HepG2 (cell line): Measurements from ENCODE around the gene GPR143. TPM values are rescaled to one million over a fixed set of nuclear protein-coding genes. Genes with fewer than 3 reads are reported as not detected.
A peak's percentile ranks its signal among the peaks of the same experiment; 100 is the strongest.

Experiments
- ATAC-seq: fragments of 200-7000 bp; cut with Tn5 transposase; 3 replicates; pipeline ENCODE4 v1.9.1; 2020; ENCODE audit warnings: mild to moderate bottlenecking, moderate library complexity
- BruUV-seq: library from RNA; stranded (reverse); fragments of 400-500 nt; replicated peaks from 2 replicates; lab custom pipeline; 2021; lab: Mats Ljungman, UMichigan
- CTCF ChIA-PET: fragments of 300-600 bp; formaldehyde crosslinking; extraction: SDS; loops from one replicate; lab custom pipeline; 2021; ENCODE audit warnings: low total read pairs, inconsistent platforms, low intra/inter-chr PET ratio; lab: Yijun Ruan, JAX
- POLR2A ChIA-PET: fragments of 350-600 bp; sonication (Branson Sonifier 250); formaldehyde crosslinking; loops from one replicate; lab custom pipeline; 2020; ENCODE audit warnings: antibody characterized with exemption, inconsistent platforms; lab: Yijun Ruan, JAX
- DNase-seq: peaks from one replicate; pipeline ENCODE4 v3.0.0-alpha.2; 2015; ENCODE audit warnings: low spot score
- FAIRE-seq: peaks from 3 replicates; lab custom pipeline; 2011; peaks lifted over from hg19 to GRCh38; lab: Jason Lieb, UNC
- H2AFZ ChIP-seq: one replicate; pipeline ENCODE4 v1.6.1; 2011; ENCODE audit warnings: low read length, inconsistent platforms
- H3K27ac ChIP-seq: fragments of 300-600 bp; 3 replicates; pipeline ENCODE4 v1.8.0; 2011; ENCODE audit warnings: mixed run types, mild to moderate bottlenecking, mixed read lengths, low read length, inconsistent platforms; ENCODE audit not compliant: insufficient read depth; ENCODE audit errors: extremely low read length
- H3K27me3 ChIP-seq, 2 experiments: fragments of 200-600 bp in 1 of 2; 2 replicates in 1 of 2; 3 replicates in 1 of 2; pipeline versions ENCODE4 v1.6.0 to v1.8.0; 2011; ENCODE audit warnings: low read length in 2 of 2, mild to moderate bottlenecking in 2 of 2, moderate library complexity in 2 of 2, inconsistent platforms in 1 of 2; ENCODE audit not compliant: insufficient read depth in 2 of 2, control insufficient read depth in 1 of 2
- H3K36me3 ChIP-seq, 2 experiments: fragments of 200-600 bp in 1 of 2; replicated peaks in 1 of 2; 2 replicates in 1 of 2; 3 replicates in 1 of 2; pipeline versions ENCODE4 v1.5.1 to v1.8.0; 2011; ENCODE audit warnings: low read length in 2 of 2, inconsistent platforms in 1 of 2; ENCODE audit not compliant: insufficient read depth in 2 of 2, control insufficient read depth in 1 of 2
- H3K4me1 ChIP-seq: 2 replicates; pipeline ENCODE4 v1.5.1; 2012; ENCODE audit warnings: low read length, inconsistent platforms; ENCODE audit not compliant: insufficient read depth
- H3K4me2 ChIP-seq: 2 replicates; pipeline ENCODE4 v1.6.0; 2011; ENCODE audit warnings: low read depth, low read length, inconsistent platforms
- H3K4me3 ChIP-seq, 3 experiments: fragments of 200-600 bp in 1 of 3; sonication (generic), shearing (Covaris generic) in 1 of 3; replicated peaks in 1 of 3; 2 replicates each; pipeline ENCODE4 v1.5.1; 2011 to 2016; ENCODE audit warnings: low read length in 3 of 3, inconsistent platforms in 2 of 3, low read depth in 2 of 3, mild to moderate bottlenecking in 2 of 3, control low read depth in 1 of 3, mixed read lengths in 1 of 3; ENCODE audit not compliant: insufficient read depth in 1 of 3
- H3K79me2 ChIP-seq: one replicate; pipeline ENCODE4 v1.6.1; 2011; ENCODE audit warnings: low read length, inconsistent platforms; ENCODE audit not compliant: insufficient read depth
- H3K9ac ChIP-seq: 2 replicates; pipeline ENCODE4 v1.6.0; 2011; ENCODE audit warnings: mild to moderate bottlenecking, low read depth, low read length, inconsistent platforms; ENCODE audit not compliant: insufficient read depth
- H3K9me3 ChIP-seq: 2 replicates; pipeline ENCODE4 v1.5.1; 2012; ENCODE audit warnings: mild to moderate bottlenecking, low read length
- H4K20me1 ChIP-seq: 2 replicates; pipeline ENCODE4 v1.6.0; 2011; ENCODE audit warnings: inconsistent platforms, mild to moderate bottlenecking, low read length, moderate library complexity; ENCODE audit not compliant: insufficient read depth
- DBP ChIP-seq: sonication (generic); formaldehyde crosslinking; IDR thresholded peaks from 2 replicates; pipeline ENCODE4 v1.4.0; 2020; ENCODE audit warnings: missing genetic modification reagents; ENCODE audit errors: not compliant biosample characterization
- HNRNPL ChIP-seq: fragments of 200-400 bp; formaldehyde crosslinking; IDR thresholded peaks from 2 replicates; pipeline ENCODE4 v1.6.1; 2017; ENCODE audit warnings: mild to moderate bottlenecking, low read depth, low read length
- HOMEZ ChIP-seq: IDR thresholded peaks from 2 replicates; pipeline ENCODE4 v1.6.1; 2016; ENCODE audit warnings: low read depth
- NFYB ChIP-seq: sonication (generic); formaldehyde crosslinking; IDR thresholded peaks from 2 replicates; pipeline ENCODE4 v1.4.0; 2020; ENCODE audit warnings: missing genetic modification reagents
- NR2C2 ChIP-seq: sonication (generic); formaldehyde crosslinking; IDR thresholded peaks from 2 replicates; pipeline ENCODE4 v1.4.0; 2020; ENCODE audit warnings: missing genetic modification reagents, mild to moderate bottlenecking, moderate library complexity, borderline replicate concordance
- REL ChIP-seq: sonication (generic); formaldehyde crosslinking; conservative IDR thresholded peaks from 2 replicates; pipeline ENCODE4 v1.8.0; 2022; ENCODE audit warnings: mild to moderate bottlenecking, missing genetic modification reagents, moderate library complexity
- ZFP41 ChIP-seq: sonication (generic); formaldehyde crosslinking; IDR thresholded peaks from 2 replicates; pipeline ENCODE4 v1.4.0; 2020; ENCODE audit warnings: mild to moderate bottlenecking, missing genetic modification reagents, borderline replicate concordance
- ZNF569 ChIP-seq: sonication (generic); formaldehyde crosslinking; IDR thresholded peaks from 2 replicates; pipeline ENCODE4 v1.5.0; 2020; ENCODE audit warnings: mild to moderate bottlenecking, missing genetic modification reagents, moderate library complexity, borderline replicate concordance
- ZNF644 ChIP-seq: IDR thresholded peaks from 2 replicates; pipeline ENCODE4 v1.6.1; 2016; ENCODE audit warnings: low read depth
- ZNF749 ChIP-seq: sonication (generic); formaldehyde crosslinking; IDR thresholded peaks from 2 replicates; pipeline ENCODE4 v1.8.0; 2022; ENCODE audit warnings: mild to moderate bottlenecking, missing genetic modification reagents, moderate library complexity, borderline replicate concordance
- ZNF768 ChIP-seq: sonication (generic); formaldehyde crosslinking; IDR thresholded peaks from 2 replicates; pipeline ENCODE4 v1.4.0; 2020; ENCODE audit warnings: missing genetic modification reagents
- WGBS: methylation state at CpG from one replicate; pipeline ENCODE4 v1.1.6; 2017; ENCODE audit warnings: low lambda C conversion rate; 5-methylcytosine and 5-hydroxymethylcytosine counted together
- in situ Hi-C: cut with HindIII; loops from 2 replicates; pipeline ENCODE4 v1.10.0; 2017; ENCODE audit warnings: low pct_unique_long_range_greater_than_20kb; ENCODE audit not compliant: extremely low pct_ligation_motif_present
- intact Hi-C: fragments of 100-400 bp; cut with micrococcal nuclease; formaldehyde crosslinking; loops from one replicate; pipeline ENCODE4 v1.10.0; 2022; ENCODE audit not compliant: unreplicated experiment
- polyA plus RNA-seq, 8 experiments: library from polyadenylated mRNA; depleted of rRNA in 3 of 8; stranded (reverse) in 7 of 8; unstranded in 1 of 8; fragments of >200 nt; fragmentation: Illumina TruSeq in 4 of 8; extraction: Trizol in 4 of 8; gene quantifications; 2 replicates each; pipeline versions ENCODE4 v1.2.1 to v1.2.3, GENCODE V29; 2011 to 2016; ENCODE audit warnings: low read depth in 4 of 8, missing spikeins in 1 of 8, mixed read lengths in 1 of 8; ENCODE audit not compliant: insufficient read depth in 1 of 8
- total RNA-seq, 5 experiments: library from RNA; depleted of rRNA; stranded (reverse); fragments of >200 nt; fragmentation: Illumina TruSeq; extraction: Trizol; gene quantifications; 2 replicates each; pipeline ENCODE4 v1.2.3, GENCODE V29; 2016; ENCODE audit warnings: low read depth in 1 of 5
- TF ChIP-seq, protein P1 (sequence below): sonication (generic); formaldehyde crosslinking; IDR thresholded peaks from 2 replicates; pipeline ENCODE4 v1.4.0; 2020; ENCODE audit warnings: mild to moderate bottlenecking, missing genetic modification reagents, borderline replicate concordance
- TF ChIP-seq, protein P2 (sequence below): sonication (generic); formaldehyde crosslinking; IDR thresholded peaks from 2 replicates; pipeline ENCODE4 v1.4.0; 2020; ENCODE audit warnings: missing genetic modification reagents

The GPR143 gene
- total and polyA plus RNA-seq, 2 of the 13 experiments (the other 11 are each of a cell fraction or from before 2014, with no cell fraction given), result 0.30 to 0.89 TPM

DNA sequence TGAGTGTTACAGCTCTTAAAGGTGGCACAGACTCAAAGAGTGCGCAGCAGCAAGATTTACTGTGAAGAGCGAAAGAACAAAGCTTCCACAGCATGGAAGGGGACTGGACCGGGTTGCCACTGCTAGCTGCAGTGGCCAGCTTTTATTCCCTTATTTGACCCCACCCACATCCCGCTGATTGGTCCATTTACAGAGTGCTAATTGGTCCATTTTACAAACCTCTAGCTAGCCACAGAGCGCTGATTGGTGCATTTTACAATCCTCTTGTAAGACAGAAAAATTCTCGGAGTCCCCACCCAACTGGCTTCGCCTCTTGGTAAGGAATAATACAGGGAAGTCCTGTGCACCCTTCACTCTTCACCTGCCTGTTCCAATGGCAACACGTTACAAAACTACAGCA is 18.7 kb upstream of the GPR143 start:
- Histone ChIP-seq H3K79me2 (peaks cover 11% of the 10 kb centered on the region), H3K4me2 (no peak overlapping the region), H3K36me3 (no peaks in the 10 kb centered on the region), H3K4me3 (no peak overlapping the region), H3K4me1 (peaks cover 17% of the 10 kb centered on the region), H4K20me1 (no peaks in the 10 kb centered on the region), H3K27me3 (no peaks in the 10 kb centered on the region; a peak in 1 of 5 replicates), H3K27ac (no peak overlapping the region), H2AFZ (no peak overlapping the region), H3K9me3 (no peaks in the 10 kb centered on the region), H3K9ac (no peak overlapping the region)
- WGBS, result 97% methylated on average over 6 of the region's 8 CpGs
- no peak for DNase-seq
- BruUV-seq, result no TSS peak
- ATAC-seq, result no peak
- intact Hi-C loops (no loop called here), in situ Hi-C loops (no loop called here)
- no peak for FAIRE-seq
- ChIA-PET CTCF (no interaction called here), POLR2A (no interaction called here)
- TF ChIP-seq NFYB (CRISPR knock-in tag) (peak; percentile 32; the same call in 1 of the 2 replicates), HOMEZ (CRISPR knock-in tag) (no peak)

DNA sequence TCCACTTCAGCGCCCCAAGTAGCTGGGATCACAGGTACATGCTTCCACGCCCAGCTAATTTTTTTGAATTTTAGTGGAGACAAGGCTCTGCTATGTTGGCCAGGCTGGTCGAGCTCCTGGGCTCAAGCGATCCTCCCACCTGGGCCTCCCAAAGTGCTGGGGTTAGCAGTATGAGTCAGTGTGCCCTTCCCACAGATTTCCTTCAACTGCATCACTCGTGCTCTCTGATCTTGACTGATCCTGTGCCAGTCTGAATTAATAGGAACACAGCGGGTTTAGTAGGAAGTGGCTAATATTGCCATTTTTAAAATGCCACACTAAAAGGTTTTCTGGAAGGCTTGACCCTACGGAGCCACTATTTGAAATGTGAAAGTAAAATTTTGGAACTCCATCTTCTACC is 16.3 kb upstream of the GPR143 start:
- Histone ChIP-seq H3K79me2 (peaks cover under 1% of the 10 kb centered on the region), H3K27me3 (no peaks in the 10 kb centered on the region), H3K27ac (no peak overlapping the region), H3K9ac (no peak overlapping the region), H3K4me3 (no peak overlapping the region), H4K20me1 (no peaks in the 10 kb centered on the region), H2AFZ (no peak overlapping the region), H3K4me2 (no peak overlapping the region), H3K4me1 (no peaks in the 10 kb centered on the region), H3K36me3 (no peaks in the 10 kb centered on the region), H3K9me3 (no peaks in the 10 kb centered on the region)
- WGBS, result 93% methylated on average over 5 of the region's 7 CpGs
- ChIA-PET POLR2A (no interaction called here), CTCF (no interaction called here)
- in situ Hi-C loops, result no loop called here
- TF ChIP-seq REL (CRISPR knock-in tag), result no peak
- no peak for TF ChIP-seq ZNF749
- TF ChIP-seq, protein P1, sequence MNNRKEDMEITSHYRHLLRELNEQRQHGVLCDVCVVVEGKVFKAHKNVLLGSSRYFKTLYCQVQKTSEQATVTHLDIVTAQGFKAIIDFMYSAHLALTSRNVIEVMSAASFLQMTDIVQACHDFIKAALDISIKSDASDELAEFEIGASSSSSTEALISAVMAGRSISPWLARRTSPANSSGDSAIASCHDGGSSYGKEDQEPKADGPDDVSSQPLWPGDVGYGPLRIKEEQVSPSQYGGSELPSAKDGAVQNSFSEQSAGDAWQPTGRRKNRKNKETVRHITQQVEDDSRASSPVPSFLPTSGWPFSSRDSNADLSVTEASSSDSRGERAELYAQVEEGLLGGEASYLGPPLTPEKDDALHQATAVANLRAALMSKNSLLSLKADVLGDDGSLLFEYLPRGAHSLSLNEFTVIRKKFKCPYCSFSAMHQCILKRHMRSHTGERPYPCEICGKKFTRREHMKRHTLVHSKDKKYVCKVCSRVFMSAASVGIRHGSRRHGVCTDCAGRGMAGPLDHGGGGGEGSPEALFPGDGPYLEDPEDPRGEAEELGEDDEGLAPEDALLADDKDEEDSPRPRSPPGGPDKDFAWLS (CRISPR knock-in tag), result no peak
- TF ChIP-seq ZNF569, result no peak
- TF ChIP-seq, protein P2, sequence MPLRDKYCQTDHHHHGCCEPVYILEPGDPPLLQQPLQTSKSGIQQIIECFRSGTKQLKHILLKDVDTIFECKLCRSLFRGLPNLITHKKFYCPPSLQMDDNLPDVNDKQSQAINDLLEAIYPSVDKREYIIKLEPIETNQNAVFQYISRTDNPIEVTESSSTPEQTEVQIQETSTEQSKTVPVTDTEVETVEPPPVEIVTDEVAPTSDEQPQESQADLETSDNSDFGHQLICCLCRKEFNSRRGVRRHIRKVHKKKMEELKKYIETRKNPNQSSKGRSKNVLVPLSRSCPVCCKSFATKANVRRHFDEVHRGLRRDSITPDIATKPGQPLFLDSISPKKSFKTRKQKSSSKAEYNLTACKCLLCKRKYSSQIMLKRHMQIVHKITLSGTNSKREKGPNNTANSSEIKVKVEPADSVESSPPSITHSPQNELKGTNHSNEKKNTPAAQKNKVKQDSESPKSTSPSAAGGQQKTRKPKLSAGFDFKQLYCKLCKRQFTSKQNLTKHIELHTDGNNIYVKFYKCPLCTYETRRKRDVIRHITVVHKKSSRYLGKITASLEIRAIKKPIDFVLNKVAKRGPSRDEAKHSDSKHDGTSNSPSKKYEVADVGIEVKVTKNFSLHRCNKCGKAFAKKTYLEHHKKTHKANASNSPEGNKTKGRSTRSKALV (CRISPR knock-in tag), result no peak
- TF ChIP-seq ZNF644 (CRISPR knock-in tag), result no peak
- no peak for TF ChIP-seq NR2C2 (CRISPR knock-in tag)
- TF ChIP-seq HNRNPL, result no peak
- no peak for TF ChIP-seq ZNF768 (CRISPR knock-in tag)
- no peak for TF ChIP-seq ZFP41 (CRISPR knock-in tag)
- TF ChIP-seq DBP, result no peak
- no peak for DNase-seq
- no TSS peak for BruUV-seq
- intact Hi-C loops, result no loop called here
- ATAC-seq, result no peak
- no peak for FAIRE-seq
